ENCODE measurements around the gene RMI2. TPM values are rescaled to one million over a fixed set of nuclear protein-coding genes. Genes with fewer than 3 reads are reported as not detected.

The RMI2 gene
- total RNA-seq, 1 experiment from 2014 or later: 57.7 TPM

- DNase-seq (ENCODE audit: low read depth): no peak
- in situ Hi-C loops (cut with HindIII; ENCODE audit: low pct_unique_long_range_greater_than_20kb, low sequenced_read_pairs): no loop called here
Observed at GRCh38 chr16:11326084-11326736, 19.0 kb upstream of the RMI2 start.

DNA sequence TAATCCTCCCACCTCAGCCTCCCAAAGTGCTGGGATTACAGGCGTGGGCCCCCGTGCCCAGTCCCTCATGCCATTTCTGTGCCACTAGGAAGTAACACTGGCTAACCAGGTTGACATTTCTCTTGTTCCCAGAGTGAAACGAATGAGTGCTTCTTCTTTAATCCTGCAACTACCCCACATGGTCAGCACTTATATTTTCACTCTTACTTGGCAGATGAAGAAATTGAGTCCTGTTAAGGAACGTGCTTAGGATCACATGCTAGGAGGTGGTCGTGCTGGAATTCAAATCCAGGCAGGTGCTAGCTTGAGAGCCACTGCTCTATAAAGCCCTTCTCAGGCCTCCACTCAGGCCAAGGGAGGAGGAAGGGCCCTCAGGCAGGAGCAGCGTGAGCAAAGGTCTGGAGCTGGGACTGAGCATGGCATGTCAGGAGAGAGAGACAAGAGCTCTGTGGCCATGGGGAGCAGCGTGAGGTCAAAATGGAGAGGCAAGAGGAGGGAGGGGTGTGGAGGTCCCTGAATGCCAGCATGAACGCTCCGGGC lies 18.5 kb upstream of the RMI2 start:
- in situ Hi-C loops (cut with HindIII; ENCODE audit: low pct_unique_long_range_greater_than_20kb, low sequenced_read_pairs): no loop called here
- no peak for DNase-seq (ENCODE audit: low read depth)

- in situ Hi-C loops (cut with HindIII; ENCODE audit: low pct_unique_long_range_greater_than_20kb, low sequenced_read_pairs): no loop called here
- no peak for DNase-seq (ENCODE audit: low read depth)
Observed at GRCh38 chr16:11327277-11328171, 17.7 kb upstream of the RMI2 start.

DNA sequence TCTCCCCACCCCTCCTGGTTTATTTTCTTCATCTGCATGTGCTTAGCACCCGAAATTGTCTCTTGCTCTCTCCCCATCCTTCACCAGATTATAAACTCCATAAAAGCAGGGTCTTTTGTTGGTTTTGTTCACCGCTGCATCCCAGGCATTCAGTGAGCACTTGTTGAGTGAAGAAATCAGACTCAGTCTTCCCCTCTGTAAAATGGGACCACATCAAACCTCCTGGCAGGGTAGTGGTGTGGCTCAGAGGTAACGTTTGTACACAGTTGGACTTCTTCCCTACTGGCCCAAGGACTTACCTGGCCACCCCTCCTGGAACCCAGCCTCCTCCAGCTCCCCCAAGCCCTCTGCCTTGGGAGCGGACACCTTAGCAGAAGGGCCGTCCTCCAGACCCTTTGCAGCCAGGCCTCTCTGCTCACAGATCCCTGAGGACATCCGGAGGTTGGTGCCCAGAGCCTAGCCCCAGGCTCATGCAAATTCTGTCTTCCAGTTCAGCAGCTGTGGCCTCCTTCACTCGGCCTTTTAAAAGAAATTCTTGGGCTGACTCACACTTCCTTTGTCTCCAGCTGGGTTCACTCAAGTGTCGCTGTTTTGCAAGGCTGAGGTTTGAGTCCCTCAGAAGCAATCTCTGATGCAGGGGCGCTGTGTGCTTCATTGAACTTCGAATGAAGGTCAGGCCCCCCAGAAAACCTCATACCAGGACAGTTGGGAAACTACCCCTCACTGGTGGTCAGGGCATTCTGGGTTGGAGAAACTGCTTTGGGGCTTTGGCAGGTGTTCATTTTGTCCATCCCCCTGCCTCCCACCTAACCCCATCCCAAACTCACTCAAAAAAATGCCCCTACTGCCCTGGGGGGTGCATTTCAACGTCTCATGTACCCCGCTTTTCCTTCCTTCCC lies 16.8 kb upstream of the RMI2 start:
- in situ Hi-C loops (cut with HindIII; ENCODE audit: low pct_unique_long_range_greater_than_20kb, low sequenced_read_pairs): no loop called here
- DNase-seq (ENCODE audit: low read depth): peak; percentile 82

- DNase-seq (ENCODE audit: low read depth): peak; percentile 50
- in situ Hi-C loops (cut with HindIII; ENCODE audit: low pct_unique_long_range_greater_than_20kb, low sequenced_read_pairs): no loop called here
Observed at GRCh38 chr16:11329071-11329491, 16.2 kb upstream of the RMI2 start.

DNA sequence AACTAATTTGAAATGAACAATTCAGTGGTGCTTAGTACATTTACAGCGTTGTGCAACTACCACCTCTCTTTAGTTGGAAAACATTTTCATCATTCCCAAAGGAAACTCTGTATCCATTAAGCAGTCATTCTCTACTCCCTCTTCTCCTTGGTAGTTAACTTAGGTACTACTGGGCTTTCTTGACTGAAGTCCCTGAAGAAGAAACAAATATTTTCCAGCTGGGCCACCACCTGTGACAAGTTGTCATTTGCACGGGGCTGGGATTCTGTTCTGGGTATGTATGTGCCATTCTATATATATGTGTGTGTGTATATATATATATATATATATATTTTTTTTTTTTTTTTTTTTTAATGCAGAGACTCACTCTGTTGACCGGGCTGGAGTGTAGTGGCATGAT lies 15.4 kb upstream of the RMI2 start:
- in situ Hi-C loops (cut with HindIII; ENCODE audit: low pct_unique_long_range_greater_than_20kb, low sequenced_read_pairs): no loop called here

GRCh38 chr16:11330526-11331237 lies 14.6 kb upstream of the RMI2 start:
- in situ Hi-C loops (cut with HindIII; ENCODE audit: low pct_unique_long_range_greater_than_20kb, low sequenced_read_pairs): no loop called here
- no peak for DNase-seq (ENCODE audit: low read depth)

More for the DNA sequence above, 15.4 kb upstream of the RMI2 start:
- DNase-seq (ENCODE audit: low read depth): no peak

DNA sequence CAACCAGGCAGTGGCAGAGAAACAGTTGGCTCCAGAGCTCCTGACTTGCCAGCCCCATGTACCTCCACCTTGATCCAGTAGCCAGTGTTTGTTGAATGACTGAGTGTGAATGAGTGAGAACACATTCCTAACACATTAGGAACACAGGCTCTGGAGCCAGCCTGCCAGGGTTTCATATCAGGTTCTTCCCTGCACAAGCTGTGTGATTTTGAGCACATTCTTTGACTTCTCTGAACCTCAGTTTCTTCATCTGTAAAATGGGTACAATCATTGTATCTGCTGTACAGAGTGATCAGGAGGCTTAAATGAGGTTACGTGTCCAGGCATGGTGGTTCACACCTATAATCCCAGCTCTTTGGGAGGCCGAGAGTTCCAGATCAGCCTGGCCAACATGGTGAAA lies 13.3 kb upstream of the RMI2 start:
- in situ Hi-C loops (cut with HindIII; ENCODE audit: low pct_unique_long_range_greater_than_20kb, low sequenced_read_pairs): no loop called here
- no peak for DNase-seq (ENCODE audit: low read depth)

- DNase-seq (ENCODE audit: low read depth): no peak
- in situ Hi-C loops (cut with HindIII; ENCODE audit: low pct_unique_long_range_greater_than_20kb, low sequenced_read_pairs): no loop called here
Observed at GRCh38 chr16:11333010-11333409, 12.2 kb upstream of the RMI2 start.

- DNase-seq (ENCODE audit: low read depth): peak; percentile 26
- in situ Hi-C loops (cut with HindIII; ENCODE audit: low pct_unique_long_range_greater_than_20kb, low sequenced_read_pairs): no loop called here
Observed at GRCh38 chr16:11333702-11334101, 11.6 kb upstream of the RMI2 start.

DNA sequence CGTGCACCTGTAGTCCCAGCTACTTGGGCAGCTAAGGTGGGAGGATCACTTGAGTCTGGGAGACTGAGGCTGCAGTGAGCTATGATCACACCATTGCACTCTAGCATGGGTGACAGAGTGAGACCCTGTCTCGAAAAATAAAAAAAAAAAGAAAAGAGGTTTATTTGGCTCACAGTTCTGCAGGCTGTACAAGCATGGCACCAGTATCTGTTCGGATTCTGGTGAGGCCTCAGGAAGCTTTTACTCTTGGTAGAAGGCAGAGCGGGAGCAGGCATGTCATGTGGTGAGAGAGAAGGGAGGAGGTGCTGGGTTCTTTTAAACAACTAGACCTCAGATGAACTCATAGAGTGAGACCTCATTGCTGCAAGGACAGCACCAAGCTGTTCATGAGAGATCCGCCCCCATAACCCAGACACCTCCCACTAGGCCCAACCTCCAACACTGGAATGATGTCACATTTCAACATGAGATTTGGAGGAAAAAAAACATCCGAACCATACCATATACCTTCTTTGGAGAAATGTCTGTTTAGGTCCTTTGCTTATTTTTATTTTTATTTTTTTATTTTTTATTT lies 10.3 kb upstream of the RMI2 start:
- in situ Hi-C loops (cut with HindIII; ENCODE audit: low pct_unique_long_range_greater_than_20kb, low sequenced_read_pairs): no loop called here

GRCh38 chr16:11339075-11339474 lies 6.2 kb upstream of the RMI2 start:
- no peak for DNase-seq (ENCODE audit: low read depth)
- in situ Hi-C loops (cut with HindIII; ENCODE audit: low pct_unique_long_range_greater_than_20kb, low sequenced_read_pairs): no loop called here

More for the DNA sequence above, 10.3 kb upstream of the RMI2 start:
- no peak for DNase-seq (ENCODE audit: low read depth)

- no peak for DNase-seq (ENCODE audit: low read depth)
- in situ Hi-C loops (cut with HindIII; ENCODE audit: low pct_unique_long_range_greater_than_20kb, low sequenced_read_pairs): no loop called here
Observed at GRCh38 chr16:11340710-11341109, 4.5 kb upstream of the RMI2 start.

DNA sequence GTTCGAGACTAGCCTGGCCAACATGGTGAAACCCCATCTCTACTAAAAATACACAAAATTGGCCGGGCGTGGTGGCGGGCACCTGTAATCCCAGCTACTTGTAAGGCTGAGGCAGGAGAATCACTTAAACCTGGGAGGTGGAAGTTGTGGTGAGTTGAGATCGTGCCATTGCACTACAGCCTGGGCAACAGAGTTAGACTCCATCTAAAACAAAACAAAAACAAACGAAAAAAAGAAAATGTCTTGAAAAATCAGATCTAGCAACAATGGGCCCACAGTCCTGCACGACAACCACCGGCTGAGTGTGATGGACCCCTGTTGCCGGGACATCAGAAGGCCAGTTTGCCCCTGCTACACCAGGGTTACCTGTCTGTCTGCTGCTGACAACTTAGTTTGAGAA lies 3.9 kb upstream of the RMI2 start:
- in situ Hi-C loops (cut with HindIII; ENCODE audit: low pct_unique_long_range_greater_than_20kb, low sequenced_read_pairs): no loop called here
- no peak for DNase-seq (ENCODE audit: low read depth)

DNA sequence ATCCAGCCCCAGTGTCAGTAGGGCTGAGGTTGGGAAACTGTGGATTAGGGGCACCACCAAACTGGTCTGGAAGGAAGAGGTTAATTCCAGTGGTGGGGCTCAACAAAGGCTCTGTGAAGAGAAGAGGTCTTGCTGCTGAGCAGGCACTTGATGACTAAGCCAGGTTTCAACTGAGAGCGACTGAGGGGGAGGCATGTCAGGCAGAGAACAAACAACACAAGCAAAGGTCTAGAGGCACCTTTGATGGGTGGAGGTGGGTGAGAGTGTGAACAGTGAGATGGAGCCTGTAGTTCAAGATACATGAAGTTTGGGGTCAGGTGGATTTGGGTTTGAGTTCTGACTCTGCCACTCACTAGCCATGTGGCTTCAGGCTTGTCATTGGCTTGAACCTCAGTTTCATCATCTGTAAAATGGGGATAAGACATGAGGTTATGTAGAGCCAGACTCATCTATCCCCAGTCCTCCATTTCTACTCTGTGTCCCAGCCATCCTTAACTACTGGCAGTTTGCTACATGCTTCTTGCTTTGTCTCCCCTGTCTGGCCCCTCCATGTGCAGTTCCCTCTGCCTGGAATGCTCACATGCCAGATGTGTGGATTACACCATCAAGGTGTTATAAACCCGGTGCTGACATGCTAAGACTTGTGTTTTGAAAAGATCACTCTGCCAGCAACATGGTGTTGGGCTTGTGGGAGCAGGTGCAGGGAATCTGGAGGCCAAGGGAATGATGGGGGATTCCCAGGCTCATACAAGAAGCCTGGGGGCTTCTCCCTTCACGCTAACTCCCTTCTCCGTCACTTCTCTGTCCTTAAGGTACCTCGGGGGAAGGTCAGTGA lies 3.0 kb upstream of the RMI2 start:
- in situ Hi-C loops (cut with HindIII; ENCODE audit: low pct_unique_long_range_greater_than_20kb, low sequenced_read_pairs): no loop called here
- no peak for DNase-seq (ENCODE audit: low read depth)

DNA sequence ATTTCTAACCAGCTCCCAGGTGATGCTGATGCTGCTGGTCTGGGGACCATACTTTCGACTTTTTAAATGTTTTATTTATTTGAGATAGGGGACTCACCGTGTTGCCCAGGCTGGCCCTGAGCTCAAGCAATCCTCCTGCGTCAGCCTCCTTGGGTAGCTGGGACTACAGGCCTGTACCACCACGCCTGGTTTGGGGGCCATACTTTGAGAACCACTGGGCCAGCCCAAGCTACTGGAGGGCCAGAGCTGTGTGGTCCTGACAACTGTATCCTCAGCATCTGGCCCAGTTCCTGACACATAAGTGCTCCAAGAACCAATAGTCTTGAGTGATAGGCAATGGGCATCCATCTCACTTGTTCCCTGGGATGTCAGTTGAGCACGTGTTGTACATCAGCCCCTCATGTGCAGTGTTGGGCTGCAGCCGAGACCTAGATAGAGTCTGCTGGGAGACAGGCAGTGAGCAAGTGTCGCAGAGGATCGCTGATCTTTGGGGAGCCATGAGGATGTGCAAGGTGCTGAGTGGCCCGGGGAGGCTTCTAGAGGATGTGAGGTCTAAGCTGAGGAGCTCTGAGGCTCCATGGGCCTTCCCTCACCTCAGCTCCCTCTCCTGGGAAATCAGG lies 1.6 kb downstream of the RMI2 start:
- in situ Hi-C loops (cut with HindIII; ENCODE audit: low pct_unique_long_range_greater_than_20kb, low sequenced_read_pairs): no loop called here
- no peak for DNase-seq (ENCODE audit: low read depth)
